Measurements from ENCODE around the gene GPR62. TPM values are rescaled to one million over a fixed set of nuclear protein-coding genes. Genes with fewer than 3 reads are reported as not detected.

GPR62 gene
- total and polyA plus RNA-seq, 8 donors = 0.08 to 0.26 (median 0.09) TPM; not detected in 2

- ATAC-seq (no peak), FAIRE-seq (no peak), DNase-seq (no peak)
- Histone ChIP-seq H3K4me3 (no peak overlapping the region), H3K27ac (no peak overlapping the region), H3K36me3 (peaks cover 0 to 38% (median 6%) of the 10 kb centered on the region in 3 donors), H3K27me3 (no peaks in the 10 kb centered on the region), H3K4me1 (no peaks in the 10 kb centered on the region), H3K9me3 (no peaks in the 10 kb centered on the region)
- intact Hi-C loops (cut with DNase I) = no loop called here
- WGBS, 2 donors = 93 to 95% methylated on average over 6 of the region's 6 CpGs
- TF ChIP-seq CTCF (IDR thresholded peaks at IDR 0.05) = no peak
These were observed 23.4 kb upstream of the GPR62 start for GRCh38 chr3:51931756-51932155.

GRCh38 chr3:51932471-51933370, 22.5 kb upstream of the GPR62 start:
- H3K4me3 ChIP-seq = no peak overlapping the region
- no peak for TF ChIP-seq CTCF (IDR thresholded peaks at IDR 0.05)
- H3K27ac ChIP-seq = no peak overlapping the region
- DNase-seq = no peak
- intact Hi-C loops (cut with DNase I) = no loop called here
- no peaks in the 10 kb centered on the region for H3K9me3 ChIP-seq
- WGBS, 2 donors = 95% methylated on average over 15 of the region's 15 CpGs
- FAIRE-seq = no peak
- ATAC-seq = no peak
- H3K27me3 ChIP-seq = no peaks in the 10 kb centered on the region
- H3K36me3 ChIP-seq = peaks cover 0 to 45% (median 11%) of the 10 kb centered on the region in 3 donors
- H3K4me1 ChIP-seq = no peaks in the 10 kb centered on the region

GRCh38 chr3:51933471-51934138, 21.6 kb upstream of the GPR62 start:
- FAIRE-seq (no peak), DNase-seq (no peak), ATAC-seq (no peak)
- H3K27me3 ChIP-seq = no peaks in the 10 kb centered on the region
- 93% methylated on average over 13 of the region's 13 CpGs for WGBS, 2 donors
- intact Hi-C loops (cut with DNase I) = no loop called here
- H3K36me3 ChIP-seq = peaks cover 0 to 45% (median 11%) of the 10 kb centered on the region in 3 donors
- H3K27ac ChIP-seq = no peak overlapping the region
- H3K4me1 ChIP-seq = no peaks in the 10 kb centered on the region
- no peak overlapping the region for H3K4me3 ChIP-seq
- no peaks in the 10 kb centered on the region for H3K9me3 ChIP-seq
- TF ChIP-seq CTCF (IDR thresholded peaks at IDR 0.05) = no peak

- no peak for ATAC-seq
- TF ChIP-seq CTCF (IDR thresholded peaks at IDR 0.05) = no peak
- no peaks in the 10 kb centered on the region for H3K9me3 ChIP-seq
- no peak for DNase-seq
- H3K36me3 ChIP-seq = peaks cover 0 to 45% (median 11%) of the 10 kb centered on the region in 3 donors
- no peaks in the 10 kb centered on the region for H3K27me3 ChIP-seq
- intact Hi-C loops (cut with DNase I) = no loop called here
- WGBS, 2 donors = 89 to 94% methylated on average over 11 of the region's 11 CpGs
- no peak for FAIRE-seq
- no peaks in the 10 kb centered on the region for H3K4me1 ChIP-seq
- H3K4me3 ChIP-seq = no peak overlapping the region
- no peak overlapping the region for H3K27ac ChIP-seq
These were observed 20.9 kb upstream of the GPR62 start for GRCh38 chr3:51934139-51934850.

Measured in pancreas (tissue), 10 donors.